Measurements from ENCODE around the gene ZNF578. TPM values are rescaled to one million over a fixed set of nuclear protein-coding genes. Genes with fewer than 3 reads are reported as not detected.

Gene ZNF578
- total RNA-seq: 2.8 and 3.0 TPM in 2 replicates
- long read RNA-seq, partial matches to known transcripts: 0 of 3 reads
- long read RNA-seq, other reads (novel, unspliced or antisense): 0 of 3 reads

- DNase-seq (ENCODE audit: low spot score, unreplicated experiment): no peak
- Mint-ChIP-seq H3K27ac (peak within 1 kb of the TSS; percentile 24), H3K27me3 (no peaks in the 10 kb centered on the region), H3K36me3 (ENCODE audit: insufficient read depth) (peaks cover 4% of the 10 kb centered on the region), H3K4me3 (ENCODE audit: low read depth) (no peak within 1 kb of the TSS), H3K4me1 (ENCODE audit: low read depth) (no peaks in the 10 kb centered on the region), H3K9me3 (ENCODE audit: low read depth) (peaks cover 51% of the 10 kb centered on the region)
- TF ChIP-seq, protein P1, sequence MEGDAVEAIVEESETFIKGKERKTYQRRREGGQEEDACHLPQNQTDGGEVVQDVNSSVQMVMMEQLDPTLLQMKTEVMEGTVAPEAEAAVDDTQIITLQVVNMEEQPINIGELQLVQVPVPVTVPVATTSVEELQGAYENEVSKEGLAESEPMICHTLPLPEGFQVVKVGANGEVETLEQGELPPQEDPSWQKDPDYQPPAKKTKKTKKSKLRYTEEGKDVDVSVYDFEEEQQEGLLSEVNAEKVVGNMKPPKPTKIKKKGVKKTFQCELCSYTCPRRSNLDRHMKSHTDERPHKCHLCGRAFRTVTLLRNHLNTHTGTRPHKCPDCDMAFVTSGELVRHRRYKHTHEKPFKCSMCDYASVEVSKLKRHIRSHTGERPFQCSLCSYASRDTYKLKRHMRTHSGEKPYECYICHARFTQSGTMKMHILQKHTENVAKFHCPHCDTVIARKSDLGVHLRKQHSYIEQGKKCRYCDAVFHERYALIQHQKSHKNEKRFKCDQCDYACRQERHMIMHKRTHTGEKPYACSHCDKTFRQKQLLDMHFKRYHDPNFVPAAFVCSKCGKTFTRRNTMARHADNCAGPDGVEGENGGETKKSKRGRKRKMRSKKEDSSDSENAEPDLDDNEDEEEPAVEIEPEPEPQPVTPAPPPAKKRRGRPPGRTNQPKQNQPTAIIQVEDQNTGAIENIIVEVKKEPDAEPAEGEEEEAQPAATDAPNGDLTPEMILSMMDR (IDR thresholded peaks at IDR 0.05; ENCODE audit: unreplicated experiment): no peak
Observed at GRCh38 chr19:52453324-52454094, at the start of gene ZNF578. Gene ZNF578, plus strand, starts transcription at chr19:52453553. Its CDS starts 48,293 bp downstream, at chr19:52501846.

GRCh38 chr19:52410276-52410675, 43.1 kb upstream of the ZNF578 start:
- H3K4me1 Mint-ChIP-seq (ENCODE audit: low read depth): no peaks in the 10 kb centered on the region
- peaks cover 37% of the 10 kb centered on the region for H3K9me3 Mint-ChIP-seq (ENCODE audit: low read depth)
- H3K36me3 Mint-ChIP-seq (ENCODE audit: insufficient read depth): peaks cover 64% of the 10 kb centered on the region

GRCh38 chr19:52415711-52416110, 37.6 kb upstream of the ZNF578 start:
- Mint-ChIP-seq H3K4me1 (ENCODE audit: low read depth) (no peaks in the 10 kb centered on the region), H3K36me3 (ENCODE audit: insufficient read depth) (peaks cover 37% of the 10 kb centered on the region), H3K27me3 (no peaks in the 10 kb centered on the region), H3K27ac (no peak overlapping the region), H3K9me3 (ENCODE audit: low read depth) (peaks cover 44% of the 10 kb centered on the region), H3K4me3 (ENCODE audit: low read depth) (no peak overlapping the region)
- DNase-seq (ENCODE audit: low spot score, unreplicated experiment): no peak
- TF ChIP-seq, protein P1 (IDR thresholded peaks at IDR 0.05; ENCODE audit: unreplicated experiment): no peak

More at GRCh38 chr19:52410276-52410675, 43.1 kb upstream of the ZNF578 start:
- TF ChIP-seq, protein P1 (IDR thresholded peaks at IDR 0.05; ENCODE audit: unreplicated experiment): no peak
- no peak for DNase-seq (ENCODE audit: low spot score, unreplicated experiment)
- Mint-ChIP-seq H3K4me3 (ENCODE audit: low read depth) (no peak overlapping the region), H3K27ac (no peak overlapping the region), H3K27me3 (no peaks in the 10 kb centered on the region)

GRCh38 chr19:52428937-52429336, 24.4 kb upstream of the ZNF578 start, which contains the start of gene ZNF534:
Gene ZNF534, plus strand, starts transcription at chr19:52429148. Its CDS starts 2,327 bp downstream, at chr19:52431475.
- peaks cover 15% of the 10 kb centered on the region for H3K9me3 Mint-ChIP-seq (ENCODE audit: low read depth)
- H3K27me3 Mint-ChIP-seq: no peaks in the 10 kb centered on the region
- H3K27ac Mint-ChIP-seq: no peak within 1 kb of the TSS
- TF ChIP-seq, protein P1 (IDR thresholded peaks at IDR 0.05; ENCODE audit: unreplicated experiment): no peak
- no peak for DNase-seq (ENCODE audit: low spot score, unreplicated experiment)
- peaks cover 3% of the 10 kb centered on the region for H3K36me3 Mint-ChIP-seq (ENCODE audit: insufficient read depth)
- no peaks in the 10 kb centered on the region for H3K4me1 Mint-ChIP-seq (ENCODE audit: low read depth)
- H3K4me3 Mint-ChIP-seq (ENCODE audit: low read depth): no peak within 1 kb of the TSS

- DNase-seq (ENCODE audit: low spot score, unreplicated experiment): no peak
- Mint-ChIP-seq H3K4me3 (ENCODE audit: low read depth) (no peak overlapping the region), H3K9me3 (ENCODE audit: low read depth) (peaks cover 35% of the 10 kb centered on the region), H3K27ac (no peak overlapping the region), H3K27me3 (no peaks in the 10 kb centered on the region), H3K36me3 (ENCODE audit: insufficient read depth) (peaks cover 3% of the 10 kb centered on the region), H3K4me1 (ENCODE audit: low read depth) (no peaks in the 10 kb centered on the region)
- TF ChIP-seq, protein P1 (IDR thresholded peaks at IDR 0.05; ENCODE audit: unreplicated experiment): no peak
Observed at GRCh38 chr19:52442179-52442578, 11.2 kb upstream of the ZNF578 start.
